Hepatocyte (in vitro differentiated cells): Measurements from ENCODE around the gene SRRM4.
"Not testable (repeated sequence)": the region's sequence is repeated elsewhere in the genome, so short reads cannot be mapped to it uniquely, and the experiment has no call there.

ENCODE experiments used
- EZH2 ChIP-seq: fragments of 200-600 bp; sonication (generic); IDR thresholded peaks from 2 replicates; pipeline ENCODE4 v1.6.1; 2016; ENCODE audit warnings: antibody characterized with exemption, mild to moderate bottlenecking, borderline replicate concordance
- EZH2phosphoT487 ChIP-seq: fragments of 200-600 bp; sonication (generic); IDR thresholded peaks from one replicate; pipeline ENCODE4 v1.6.1; 2018; ENCODE audit warnings: antibody characterized with exemption, mild to moderate bottlenecking, low read depth, moderate library complexity; ENCODE audit not compliant: unreplicated experiment, severe bottlenecking

GRCh38 chr12:119033332-119033731 is 52.0 kb downstream of the SRRM4 start:
- TF ChIP-seq EZH2, EZH2phosphoT487: not testable (repeated sequence)
